Measurements from ENCODE around the gene VMO1. TPM values are rescaled to one million over a fixed set of nuclear protein-coding genes. Genes with fewer than 3 reads are reported as not detected.

VMO1 gene
- total RNA-seq, 1 experiment from 2014 or later = 1.2 TPM

DNA sequence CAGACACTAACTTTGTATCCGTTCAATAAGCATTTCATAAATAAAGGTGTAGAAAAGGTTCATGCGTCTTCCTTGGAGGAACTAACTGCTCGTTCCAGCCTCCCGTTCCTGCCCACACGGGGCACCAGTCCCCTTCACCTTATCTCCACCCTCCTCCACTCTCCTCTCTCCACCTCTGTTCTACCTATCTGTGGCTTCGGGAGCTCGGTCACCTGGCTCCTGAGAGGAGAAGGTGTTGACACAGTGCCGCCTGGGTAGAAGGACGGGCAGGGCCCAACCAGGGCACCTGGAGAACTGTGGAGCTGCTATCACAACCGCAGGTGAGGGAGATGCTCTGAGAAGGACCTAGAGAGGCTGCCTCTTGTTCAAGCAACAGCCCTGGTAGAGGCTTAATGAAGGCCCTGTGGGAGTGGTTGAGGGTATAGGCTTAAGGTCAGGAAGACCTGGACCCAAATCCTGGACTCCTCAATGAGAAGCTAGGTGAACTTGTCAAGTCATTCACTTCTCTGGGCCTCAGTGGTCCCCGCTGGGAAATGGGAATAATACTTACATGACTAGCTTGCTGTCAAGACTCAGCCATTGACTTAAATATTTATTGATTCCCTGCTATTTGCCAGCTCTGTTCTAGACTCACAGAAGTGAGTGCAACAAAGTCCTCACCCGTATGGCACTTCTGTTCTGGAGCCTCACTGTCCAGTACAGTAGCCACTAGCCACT lies 37.4 kb upstream of the VMO1 start:
- H3K4me1 Mint-ChIP-seq = no peaks in the 10 kb centered on the region
- no peak for TF ChIP-seq PRRX2 (CRISPR knock-in tag; IDR thresholded peaks at IDR 0.05)
- TF ChIP-seq, protein P1, sequence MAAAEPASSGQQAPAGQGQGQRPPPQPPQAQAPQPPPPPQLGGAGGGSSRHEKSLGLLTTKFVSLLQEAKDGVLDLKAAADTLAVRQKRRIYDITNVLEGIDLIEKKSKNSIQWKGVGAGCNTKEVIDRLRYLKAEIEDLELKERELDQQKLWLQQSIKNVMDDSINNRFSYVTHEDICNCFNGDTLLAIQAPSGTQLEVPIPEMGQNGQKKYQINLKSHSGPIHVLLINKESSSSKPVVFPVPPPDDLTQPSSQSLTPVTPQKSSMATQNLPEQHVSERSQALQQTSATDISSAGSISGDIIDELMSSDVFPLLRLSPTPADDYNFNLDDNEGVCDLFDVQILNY (CRISPR knock-in tag; IDR thresholded peaks at IDR 0.05) = no peak
- TF ChIP-seq, protein P2, sequence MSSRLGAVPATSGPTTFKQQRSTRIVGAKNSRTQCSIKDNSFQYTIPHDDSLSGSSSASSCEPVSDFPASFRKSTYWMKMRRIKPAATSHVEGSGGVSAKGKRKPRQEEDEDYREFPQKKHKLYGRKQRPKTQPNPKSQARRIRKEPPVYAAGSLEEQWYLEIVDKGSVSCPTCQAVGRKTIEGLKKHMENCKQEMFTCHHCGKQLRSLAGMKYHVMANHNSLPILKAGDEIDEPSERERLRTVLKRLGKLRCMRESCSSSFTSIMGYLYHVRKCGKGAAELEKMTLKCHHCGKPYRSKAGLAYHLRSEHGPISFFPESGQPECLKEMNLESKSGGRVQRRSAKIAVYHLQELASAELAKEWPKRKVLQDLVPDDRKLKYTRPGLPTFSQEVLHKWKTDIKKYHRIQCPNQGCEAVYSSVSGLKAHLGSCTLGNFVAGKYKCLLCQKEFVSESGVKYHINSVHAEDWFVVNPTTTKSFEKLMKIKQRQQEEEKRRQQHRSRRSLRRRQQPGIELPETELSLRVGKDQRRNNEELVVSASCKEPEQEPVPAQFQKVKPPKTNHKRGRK (CRISPR knock-in tag; IDR thresholded peaks at IDR 0.05; ENCODE audit: borderline replicate concordance) = no peak
- TF ChIP-seq ESRRA (CRISPR knock-in tag; IDR thresholded peaks at IDR 0.05; ENCODE audit: borderline replicate concordance) = no peak
- TF ChIP-seq EMX1 (CRISPR knock-in tag; IDR thresholded peaks at IDR 0.05) = no peak
- TF ChIP-seq, protein P3, sequence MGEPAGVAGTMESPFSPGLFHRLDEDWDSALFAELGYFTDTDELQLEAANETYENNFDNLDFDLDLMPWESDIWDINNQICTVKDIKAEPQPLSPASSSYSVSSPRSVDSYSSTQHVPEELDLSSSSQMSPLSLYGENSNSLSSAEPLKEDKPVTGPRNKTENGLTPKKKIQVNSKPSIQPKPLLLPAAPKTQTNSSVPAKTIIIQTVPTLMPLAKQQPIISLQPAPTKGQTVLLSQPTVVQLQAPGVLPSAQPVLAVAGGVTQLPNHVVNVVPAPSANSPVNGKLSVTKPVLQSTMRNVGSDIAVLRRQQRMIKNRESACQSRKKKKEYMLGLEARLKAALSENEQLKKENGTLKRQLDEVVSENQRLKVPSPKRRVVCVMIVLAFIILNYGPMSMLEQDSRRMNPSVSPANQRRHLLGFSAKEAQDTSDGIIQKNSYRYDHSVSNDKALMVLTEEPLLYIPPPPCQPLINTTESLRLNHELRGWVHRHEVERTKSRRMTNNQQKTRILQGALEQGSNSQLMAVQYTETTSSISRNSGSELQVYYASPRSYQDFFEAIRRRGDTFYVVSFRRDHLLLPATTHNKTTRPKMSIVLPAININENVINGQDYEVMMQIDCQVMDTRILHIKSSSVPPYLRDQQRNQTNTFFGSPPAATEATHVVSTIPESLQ (CRISPR knock-in tag; IDR thresholded peaks at IDR 0.05) = no peak
- TF ChIP-seq SMAD3 (CRISPR knock-in tag; IDR thresholded peaks at IDR 0.05; ENCODE audit: borderline replicate concordance) = no peak
- no peak for TF ChIP-seq HMGA2 (CRISPR knock-in tag; IDR thresholded peaks at IDR 0.05)
- TF ChIP-seq MYBL2 (CRISPR knock-in tag; IDR thresholded peaks at IDR 0.05) = no peak
- H3K9me3 Mint-ChIP-seq = no peaks in the 10 kb centered on the region
- DNase-seq (ENCODE audit: low spot score) = no peak
- POLR2A ChIA-PET = no interaction called here
- no peak overlapping the region for H3K4me3 Mint-ChIP-seq
- H3K27ac Mint-ChIP-seq = peak overlapping the region; percentile 67; the same call in 1 of the 2 replicates
- CTCF ChIA-PET = interaction anchor here (0.9 to 1.8 kb wide), 3 partner anchors 35 to 113 kb away, joined by 3 to 4 read pairs (median 4); partner anchors contain the start of gene ARRB2
- H3K36me3 Mint-ChIP-seq = peaks cover 8% of the 10 kb centered on the region
- ATAC-seq = no peak
- H3K27me3 Mint-ChIP-seq (ENCODE audit: low read depth) = no peaks in the 10 kb centered on the region

DNA sequence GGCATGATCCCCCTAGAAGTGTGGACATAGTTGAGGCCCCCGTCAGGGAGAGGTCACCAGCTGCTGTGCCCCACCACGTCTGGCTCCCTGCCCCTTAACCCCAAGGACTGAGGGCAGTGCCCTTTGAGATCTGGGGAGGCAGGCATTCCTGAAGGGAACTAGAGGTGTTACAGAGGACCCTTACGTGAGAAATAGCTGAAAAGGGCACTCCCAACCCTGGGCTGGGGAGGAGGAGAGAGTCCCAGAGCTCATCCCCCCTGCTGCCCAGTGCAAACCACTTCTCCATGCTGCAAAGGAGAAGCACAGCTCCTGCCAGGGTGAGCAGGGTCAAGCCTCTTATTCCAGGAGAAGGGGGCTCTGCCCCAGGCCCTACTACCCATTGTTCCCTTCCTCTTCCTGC lies 36.7 kb upstream of the VMO1 start:
- CTCF ChIA-PET = interaction anchor here (0.9 to 1.8 kb wide), 3 partner anchors 36 to 112 kb away, joined by 3 to 4 read pairs (median 4); partner anchors contain the start of gene ARRB2
- no peaks in the 10 kb centered on the region for H3K27me3 Mint-ChIP-seq (ENCODE audit: low read depth)

More for the DNA sequence above, 36.7 kb upstream of the VMO1 start:
- Mint-ChIP-seq H3K36me3 (peaks cover 8% of the 10 kb centered on the region), H3K4me1 (no peaks in the 10 kb centered on the region), H3K9me3 (no peaks in the 10 kb centered on the region), H3K4me3 (no peak overlapping the region), H3K27ac (peak overlapping the region; percentile 49; the same call in 1 of the 2 replicates)
- ATAC-seq = no peak
- TF ChIP-seq IRF2 (CRISPR knock-in tag; IDR thresholded peaks at IDR 0.05; ENCODE audit: borderline replicate concordance, low read depth) = no peak
- TF ChIP-seq, protein P4, sequence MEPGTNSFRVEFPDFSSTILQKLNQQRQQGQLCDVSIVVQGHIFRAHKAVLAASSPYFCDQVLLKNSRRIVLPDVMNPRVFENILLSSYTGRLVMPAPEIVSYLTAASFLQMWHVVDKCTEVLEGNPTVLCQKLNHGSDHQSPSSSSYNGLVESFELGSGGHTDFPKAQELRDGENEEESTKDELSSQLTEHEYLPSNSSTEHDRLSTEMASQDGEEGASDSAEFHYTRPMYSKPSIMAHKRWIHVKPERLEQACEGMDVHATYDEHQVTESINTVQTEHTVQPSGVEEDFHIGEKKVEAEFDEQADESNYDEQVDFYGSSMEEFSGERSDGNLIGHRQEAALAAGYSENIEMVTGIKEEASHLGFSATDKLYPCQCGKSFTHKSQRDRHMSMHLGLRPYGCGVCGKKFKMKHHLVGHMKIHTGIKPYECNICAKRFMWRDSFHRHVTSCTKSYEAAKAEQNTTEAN (CRISPR knock-in tag; IDR thresholded peaks at IDR 0.05) = no peak
- no peak for TF ChIP-seq GTF2I (CRISPR knock-in tag; conservative IDR thresholded peaks at IDR 0.05)
- no peak for TF ChIP-seq ETV6 (CRISPR knock-in tag; IDR thresholded peaks at IDR 0.05)
- TF ChIP-seq ZNF671 (CRISPR knock-in tag; IDR thresholded peaks at IDR 0.05) = no peak
- TF ChIP-seq HMGA2 (CRISPR knock-in tag; IDR thresholded peaks at IDR 0.05) = no peak
- TF ChIP-seq TEAD4 (CRISPR knock-in tag; IDR thresholded peaks at IDR 0.05) = no peak
- TF ChIP-seq, protein P2 (CRISPR knock-in tag; IDR thresholded peaks at IDR 0.05; ENCODE audit: borderline replicate concordance) = no peak
- TF ChIP-seq, protein P1 (CRISPR knock-in tag; IDR thresholded peaks at IDR 0.05) = no peak
- TF ChIP-seq CBFB (CRISPR knock-in tag; IDR thresholded peaks at IDR 0.05; ENCODE audit: low read depth) = no peak
- TF ChIP-seq, protein P5, sequence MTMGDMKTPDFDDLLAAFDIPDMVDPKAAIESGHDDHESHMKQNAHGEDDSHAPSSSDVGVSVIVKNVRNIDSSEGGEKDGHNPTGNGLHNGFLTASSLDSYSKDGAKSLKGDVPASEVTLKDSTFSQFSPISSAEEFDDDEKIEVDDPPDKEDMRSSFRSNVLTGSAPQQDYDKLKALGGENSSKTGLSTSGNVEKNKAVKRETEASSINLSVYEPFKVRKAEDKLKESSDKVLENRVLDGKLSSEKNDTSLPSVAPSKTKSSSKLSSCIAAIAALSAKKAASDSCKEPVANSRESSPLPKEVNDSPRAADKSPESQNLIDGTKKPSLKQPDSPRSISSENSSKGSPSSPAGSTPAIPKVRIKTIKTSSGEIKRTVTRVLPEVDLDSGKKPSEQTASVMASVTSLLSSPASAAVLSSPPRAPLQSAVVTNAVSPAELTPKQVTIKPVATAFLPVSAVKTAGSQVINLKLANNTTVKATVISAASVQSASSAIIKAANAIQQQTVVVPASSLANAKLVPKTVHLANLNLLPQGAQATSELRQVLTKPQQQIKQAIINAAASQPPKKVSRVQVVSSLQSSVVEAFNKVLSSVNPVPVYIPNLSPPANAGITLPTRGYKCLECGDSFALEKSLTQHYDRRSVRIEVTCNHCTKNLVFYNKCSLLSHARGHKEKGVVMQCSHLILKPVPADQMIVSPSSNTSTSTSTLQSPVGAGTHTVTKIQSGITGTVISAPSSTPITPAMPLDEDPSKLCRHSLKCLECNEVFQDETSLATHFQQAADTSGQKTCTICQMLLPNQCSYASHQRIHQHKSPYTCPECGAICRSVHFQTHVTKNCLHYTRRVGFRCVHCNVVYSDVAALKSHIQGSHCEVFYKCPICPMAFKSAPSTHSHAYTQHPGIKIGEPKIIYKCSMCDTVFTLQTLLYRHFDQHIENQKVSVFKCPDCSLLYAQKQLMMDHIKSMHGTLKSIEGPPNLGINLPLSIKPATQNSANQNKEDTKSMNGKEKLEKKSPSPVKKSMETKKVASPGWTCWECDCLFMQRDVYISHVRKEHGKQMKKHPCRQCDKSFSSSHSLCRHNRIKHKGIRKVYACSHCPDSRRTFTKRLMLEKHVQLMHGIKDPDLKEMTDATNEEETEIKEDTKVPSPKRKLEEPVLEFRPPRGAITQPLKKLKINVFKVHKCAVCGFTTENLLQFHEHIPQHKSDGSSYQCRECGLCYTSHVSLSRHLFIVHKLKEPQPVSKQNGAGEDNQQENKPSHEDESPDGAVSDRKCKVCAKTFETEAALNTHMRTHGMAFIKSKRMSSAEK (CRISPR knock-in tag; IDR thresholded peaks at IDR 0.05; ENCODE audit: borderline replicate concordance) = no peak
- no peak for DNase-seq (ENCODE audit: low spot score)
- POLR2A ChIA-PET = no interaction called here
